ENCODE measurements around the gene BTBD2.
"Not testable (repeated sequence)": the region's sequence is repeated elsewhere in the genome, so short reads cannot be mapped to it uniquely, and the experiment has no call there.

Gene BTBD2

GRCh38 chr19:2016041-2016807 lies 710 bp upstream of the BTBD2 start:
- in situ Hi-C loops (cut with MboI; ENCODE audit: low sequenced_read_pairs) = no loop called here

DNA sequence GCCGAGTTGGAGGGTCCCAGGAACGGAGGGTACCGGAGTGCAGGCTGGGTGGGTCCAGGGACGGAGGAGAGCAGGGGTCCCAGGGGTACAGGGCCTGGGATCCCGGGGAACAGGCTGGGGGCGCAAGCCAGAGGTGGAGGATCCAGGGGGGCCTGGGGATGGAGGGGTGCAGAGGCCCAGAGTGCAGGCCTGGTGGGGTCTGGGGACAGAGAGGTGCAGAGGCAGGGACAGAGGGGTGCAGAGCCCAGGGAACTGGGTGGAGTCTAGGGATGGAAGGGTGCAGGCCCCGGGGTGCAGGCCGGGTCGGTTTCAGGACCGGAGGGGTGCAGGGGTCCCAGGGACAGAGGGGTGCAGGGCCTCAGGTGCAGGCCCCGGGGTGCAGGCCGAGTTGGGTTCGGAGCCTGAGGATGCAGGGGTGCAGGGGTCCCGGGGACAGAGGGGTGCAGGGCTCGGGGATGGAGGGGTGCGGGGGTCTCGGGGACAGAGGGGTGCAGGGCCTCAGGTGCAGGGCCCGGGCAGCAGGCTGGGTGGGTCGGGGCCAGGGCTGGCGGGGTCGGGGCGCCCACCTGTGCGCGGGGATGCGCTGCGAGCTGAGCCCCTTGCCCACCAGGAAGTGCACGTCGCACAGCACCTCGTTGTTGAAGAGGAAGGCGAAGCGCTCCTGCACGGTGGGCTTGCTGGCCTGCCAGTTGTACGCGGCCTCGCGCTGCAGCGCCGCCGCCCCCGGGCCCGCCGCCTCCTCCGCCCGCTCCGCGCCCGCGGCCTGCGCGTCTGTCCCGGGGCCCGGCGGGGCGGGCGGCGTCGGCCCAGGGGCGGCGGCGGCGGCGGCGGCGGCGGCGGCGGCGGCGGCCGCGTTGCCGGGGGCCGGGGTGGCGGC lies 545 bp downstream of the BTBD2 start:
- in situ Hi-C loops (cut with MboI; ENCODE audit: low sequenced_read_pairs) = no loop called here

DNA sequence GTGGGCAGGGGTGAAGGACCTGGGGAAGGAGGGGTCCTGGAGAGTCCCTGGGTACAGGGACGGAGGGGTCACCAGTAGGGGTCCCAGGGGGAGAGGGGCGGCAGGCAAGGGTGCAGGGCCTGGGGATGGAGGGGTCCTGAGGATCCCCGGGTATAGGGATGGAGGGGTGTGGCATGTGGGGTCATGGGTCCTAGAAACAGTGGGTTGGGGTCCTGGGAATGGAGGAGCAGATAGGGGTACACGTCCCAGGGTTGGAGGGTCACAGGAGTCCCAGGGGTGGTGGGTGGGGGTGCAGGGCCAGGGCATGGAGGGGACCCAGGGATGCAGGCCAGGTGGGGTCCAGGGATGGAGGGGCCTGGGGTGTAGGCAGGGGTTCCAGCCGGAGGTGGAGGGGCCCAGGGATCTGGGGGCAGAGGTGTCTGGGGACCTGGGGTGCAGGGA lies 1.4 kb downstream of the BTBD2 start:
- in situ Hi-C loops (cut with MboI; ENCODE audit: low sequenced_read_pairs) = no loop called here

DNA sequence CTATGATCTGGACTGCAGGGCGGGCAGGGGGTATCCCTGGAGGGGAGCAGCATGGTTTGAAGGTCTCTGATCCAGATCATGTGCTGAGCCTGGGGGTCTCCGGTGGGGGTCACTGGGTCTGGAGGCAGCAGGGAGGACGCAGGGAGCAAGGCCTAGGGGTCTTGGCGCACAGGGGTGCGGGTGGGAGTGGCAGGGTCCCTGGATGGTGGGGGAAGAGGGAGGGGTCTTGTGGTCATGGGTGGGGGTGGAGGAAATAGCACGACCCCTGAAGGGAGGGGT lies 1.9 kb downstream of the BTBD2 start:
- in situ Hi-C loops (cut with MboI; ENCODE audit: low sequenced_read_pairs) = no loop called here

- in situ Hi-C loops (cut with MboI; ENCODE audit: low sequenced_read_pairs) = no loop called here
Measured at GRCh38 chr19:2012941-2013682, 2.4 kb downstream of the BTBD2 start.

- in situ Hi-C loops (cut with MboI; ENCODE audit: low sequenced_read_pairs) = no loop called here
Measured at GRCh38 chr19:2011169-2011568, 4.3 kb downstream of the BTBD2 start.

- in situ Hi-C loops (cut with MboI; ENCODE audit: low sequenced_read_pairs) = no loop called here
Measured at GRCh38 chr19:2010135-2010668, 5.3 kb downstream of the BTBD2 start.

- in situ Hi-C loops (cut with MboI; ENCODE audit: low sequenced_read_pairs) = no loop called here
Measured at GRCh38 chr19:2003874-2004273, 11.6 kb downstream of the BTBD2 start.

DNA sequence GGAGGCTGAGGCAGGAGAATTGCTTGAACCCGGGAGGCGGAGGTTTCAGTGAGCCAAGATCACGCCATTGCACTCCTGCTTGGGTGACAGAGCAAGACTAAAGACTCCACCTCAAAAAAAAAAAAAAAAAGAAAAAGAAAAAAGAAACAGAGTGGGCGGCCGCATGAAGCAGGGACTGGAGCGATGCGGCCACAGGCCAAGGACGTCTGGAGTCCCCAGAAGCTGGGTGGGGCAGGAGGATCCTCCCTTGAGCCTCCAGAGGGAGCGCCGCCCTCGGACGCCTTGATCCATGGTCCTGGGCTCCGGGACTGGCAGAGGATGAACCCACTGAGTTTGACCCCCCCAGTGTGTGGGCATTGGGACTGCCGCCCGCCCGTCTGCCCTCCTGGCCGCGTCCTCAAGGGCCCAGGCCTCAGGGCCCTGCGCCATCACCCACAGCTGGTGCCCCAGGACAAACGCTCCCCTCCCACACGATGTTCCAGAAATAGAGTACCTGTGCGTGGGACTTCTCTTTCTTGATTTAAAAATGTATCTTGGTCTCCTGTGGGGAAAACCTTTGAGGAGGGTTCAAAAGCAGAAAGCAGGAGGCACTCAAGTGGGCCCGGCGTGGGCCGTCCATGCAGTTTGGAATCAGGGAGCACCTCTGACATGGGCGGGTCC lies 15.5 kb downstream of the BTBD2 start:
- in situ Hi-C loops (cut with MboI; ENCODE audit: low sequenced_read_pairs) = no loop called here

DNA sequence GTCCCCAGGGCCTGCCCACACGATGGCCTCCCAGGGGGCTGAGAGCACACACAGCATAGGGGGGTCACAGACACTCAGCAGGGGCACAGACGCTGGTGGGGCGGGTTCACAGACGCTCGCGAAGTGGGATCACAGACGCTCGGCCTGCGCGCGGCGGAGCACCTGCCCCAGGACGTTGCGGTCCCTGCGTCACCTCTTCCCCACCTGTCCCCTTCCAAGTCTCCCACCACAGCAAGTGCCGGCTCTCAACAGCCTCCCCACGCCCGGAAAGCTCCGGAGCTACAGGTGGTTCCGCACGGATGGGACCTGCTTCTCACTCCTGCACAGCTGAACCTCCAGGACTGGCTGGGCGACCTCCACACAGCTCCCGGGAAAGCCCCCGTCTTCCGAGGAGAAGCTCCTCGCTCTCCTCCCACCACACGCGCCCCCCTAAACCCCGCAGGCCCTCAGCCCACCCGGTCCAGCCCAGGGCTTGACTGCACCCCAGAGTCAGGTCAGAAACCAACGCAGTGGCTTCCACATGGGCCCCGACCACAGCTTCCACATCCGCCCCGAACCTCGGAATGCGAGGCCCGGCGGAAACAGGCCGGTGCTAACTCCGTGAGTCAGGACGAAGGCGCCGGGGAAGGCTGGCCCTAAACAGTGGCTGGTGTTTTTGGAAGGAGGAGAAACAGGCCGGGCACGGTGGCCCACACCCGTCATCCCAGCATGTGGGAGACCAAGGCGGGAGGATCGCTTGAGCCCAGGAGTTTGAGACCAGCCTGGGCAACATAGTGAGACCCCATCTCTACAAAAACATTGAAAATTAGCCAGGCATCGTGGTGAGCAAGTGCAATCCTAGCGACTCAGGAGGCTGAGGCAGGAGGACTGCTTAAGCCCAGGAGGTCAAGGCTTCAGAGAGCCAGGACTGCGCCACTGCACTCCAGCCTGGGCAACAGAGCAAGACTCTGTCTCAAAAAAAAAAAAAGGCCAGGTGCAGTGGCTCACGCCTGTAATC lies 16.5 kb downstream of the BTBD2 start:
- in situ Hi-C loops (cut with MboI; ENCODE audit: low sequenced_read_pairs) = no loop called here

- in situ Hi-C loops (cut with MboI; ENCODE audit: low sequenced_read_pairs) = no loop called here
Measured at GRCh38 chr19:1997353-1998233, 17.9 kb downstream of the BTBD2 start.

GRCh38 chr19:1992759-1993260 lies 22.7 kb downstream of the BTBD2 start:
- in situ Hi-C loops (cut with MboI; ENCODE audit: low sequenced_read_pairs) = no loop called here

DNA sequence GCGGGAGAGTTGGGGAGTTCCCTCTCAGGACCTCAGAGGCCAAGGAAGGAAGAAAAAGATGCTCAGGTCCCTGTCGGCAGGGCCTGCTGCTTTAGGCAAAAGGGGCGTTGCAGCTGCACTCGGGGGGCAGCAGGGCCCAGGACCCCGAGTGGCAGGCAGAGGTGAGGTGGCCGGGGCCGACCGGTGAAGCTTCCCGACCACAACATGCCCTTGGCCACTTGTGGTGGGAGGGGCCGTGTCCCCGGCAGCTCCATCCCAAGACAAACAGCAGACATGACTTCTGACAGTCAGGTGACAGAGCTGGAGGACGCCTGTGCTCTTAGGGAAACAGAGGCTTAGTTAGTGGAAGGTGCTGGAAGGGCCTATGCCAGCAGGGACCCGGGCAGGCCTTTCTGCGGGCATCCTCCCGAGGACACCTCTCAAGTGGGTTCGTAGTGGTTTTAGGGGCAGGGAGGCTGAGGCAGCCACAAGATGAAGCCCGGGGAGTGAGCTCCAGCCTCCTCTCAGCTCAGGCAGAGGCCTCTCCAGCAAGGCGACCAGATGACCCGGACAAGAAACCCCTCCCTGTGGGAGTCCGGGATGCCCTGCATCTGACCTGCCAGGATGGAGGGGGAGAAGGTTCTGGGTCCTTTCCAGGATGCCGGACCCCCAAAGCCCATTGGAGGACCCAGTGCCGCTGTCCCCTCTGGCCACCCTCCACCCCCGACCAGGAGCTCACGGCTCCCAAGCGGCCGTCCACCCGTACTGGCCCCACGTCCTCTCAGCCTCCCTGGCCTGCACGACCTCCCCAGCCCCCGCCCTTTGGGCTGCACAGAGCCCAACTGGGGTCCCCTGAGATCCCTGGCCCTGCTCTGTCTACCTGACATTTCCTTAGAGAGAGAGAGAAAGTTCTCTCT lies 24.2 kb downstream of the BTBD2 start:
- in situ Hi-C loops (cut with MboI; ENCODE audit: low sequenced_read_pairs) = no loop called here

DNA sequence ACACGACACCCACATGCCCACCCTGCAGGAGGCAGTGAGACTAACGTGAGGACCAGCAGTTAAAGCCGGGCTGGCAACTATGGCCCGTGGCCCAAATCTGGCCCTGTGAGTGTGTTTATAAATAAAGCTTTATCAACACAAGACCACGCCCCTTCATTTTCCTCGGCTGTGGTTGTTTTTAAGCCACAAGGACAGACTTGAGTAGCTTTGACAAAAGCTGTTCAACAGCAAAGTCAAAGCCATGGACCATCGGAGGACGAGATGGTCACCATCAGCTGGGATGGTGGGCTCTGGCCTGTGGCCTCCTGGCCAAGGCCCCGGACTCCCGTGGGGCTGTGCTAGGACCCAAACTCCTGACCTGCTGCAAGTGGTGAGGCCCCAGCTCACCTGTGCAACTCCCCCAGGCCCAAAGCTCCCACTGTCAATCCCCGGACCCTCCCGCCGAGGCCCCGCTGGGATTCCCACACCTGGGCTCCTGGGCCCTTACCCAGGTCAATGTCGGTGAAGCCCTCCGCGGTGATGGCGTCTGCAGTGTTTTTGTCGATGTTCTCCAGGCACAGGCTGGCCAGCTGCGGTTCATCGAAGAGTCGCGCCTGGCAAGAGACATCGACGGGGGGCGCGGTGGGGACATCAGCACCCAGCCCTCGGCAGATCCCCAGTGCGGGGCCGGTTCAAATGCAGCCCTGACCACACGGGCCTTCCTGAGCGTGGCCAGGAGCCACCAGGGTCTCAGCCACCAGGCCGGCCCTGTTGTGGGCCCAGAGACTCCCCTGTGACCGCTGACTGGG lies 25.1 kb downstream of the BTBD2 start:
- in situ Hi-C loops (cut with MboI; ENCODE audit: low sequenced_read_pairs) = no loop called here

GRCh38 chr19:1989513-1990229 lies 25.8 kb downstream of the BTBD2 start:
- in situ Hi-C loops (cut with MboI; ENCODE audit: low sequenced_read_pairs) = no loop called here

DNA sequence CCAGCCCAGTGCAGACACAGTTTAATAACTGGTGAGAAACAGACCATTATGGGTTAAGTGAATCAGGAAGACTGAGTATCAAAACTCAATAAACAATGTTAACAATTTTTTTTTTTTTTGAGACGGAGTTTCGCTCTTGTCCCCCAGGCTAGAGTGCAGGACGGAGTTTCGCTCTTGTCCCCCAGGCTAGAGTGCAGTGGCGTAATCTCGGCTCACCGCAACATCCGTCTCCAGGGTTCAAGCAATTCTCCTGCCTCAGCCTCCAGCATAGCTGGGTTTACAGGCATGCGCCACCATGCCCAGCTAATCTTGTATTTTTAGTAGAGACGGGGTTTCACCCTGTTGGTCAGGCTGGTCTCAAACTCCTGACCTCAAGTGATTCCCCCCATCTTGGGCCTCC lies 27.1 kb downstream of the BTBD2 start:
- in situ Hi-C loops (cut with MboI; ENCODE audit: low sequenced_read_pairs) = not testable (repeated sequence)

All from HL-60/S4 (cell line).